NCI-H524 treated with DMSO at 0.1 percent for 48 hours (cell line): ENCODE data around the gene ADAMTS19.
"Not testable (repeated sequence)": the region's sequence is repeated elsewhere in the genome, so short reads cannot be mapped to it uniquely, and the experiment has no call there.

Experiments
- DNase-seq: peaks from one replicate; lab custom pipeline; 2025; lab: John Stamatoyannopoulos, UW

ADAMTS19 gene

DNA sequence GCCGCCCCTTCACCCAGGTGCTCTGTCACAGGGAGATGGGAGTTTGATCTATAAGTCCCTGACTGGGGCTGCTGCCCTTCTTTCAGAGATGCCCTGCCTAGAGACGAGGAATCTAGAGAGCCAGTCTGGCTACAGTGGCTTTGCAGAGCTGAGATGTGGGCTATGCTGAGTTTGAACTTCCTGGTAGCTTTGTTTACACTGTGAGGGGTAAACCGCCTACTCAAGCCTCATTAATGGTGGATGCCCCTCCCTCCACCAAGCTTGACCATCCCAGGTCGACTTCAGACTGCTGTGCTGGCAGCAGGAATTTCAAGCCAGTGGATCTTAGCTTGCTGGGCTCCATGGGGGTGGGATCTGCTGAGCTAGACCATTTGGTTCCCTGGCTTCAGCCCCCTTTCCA lies 124.4 kb downstream of the ADAMTS19 start:
- not testable (repeated sequence) for DNase-seq

DNA sequence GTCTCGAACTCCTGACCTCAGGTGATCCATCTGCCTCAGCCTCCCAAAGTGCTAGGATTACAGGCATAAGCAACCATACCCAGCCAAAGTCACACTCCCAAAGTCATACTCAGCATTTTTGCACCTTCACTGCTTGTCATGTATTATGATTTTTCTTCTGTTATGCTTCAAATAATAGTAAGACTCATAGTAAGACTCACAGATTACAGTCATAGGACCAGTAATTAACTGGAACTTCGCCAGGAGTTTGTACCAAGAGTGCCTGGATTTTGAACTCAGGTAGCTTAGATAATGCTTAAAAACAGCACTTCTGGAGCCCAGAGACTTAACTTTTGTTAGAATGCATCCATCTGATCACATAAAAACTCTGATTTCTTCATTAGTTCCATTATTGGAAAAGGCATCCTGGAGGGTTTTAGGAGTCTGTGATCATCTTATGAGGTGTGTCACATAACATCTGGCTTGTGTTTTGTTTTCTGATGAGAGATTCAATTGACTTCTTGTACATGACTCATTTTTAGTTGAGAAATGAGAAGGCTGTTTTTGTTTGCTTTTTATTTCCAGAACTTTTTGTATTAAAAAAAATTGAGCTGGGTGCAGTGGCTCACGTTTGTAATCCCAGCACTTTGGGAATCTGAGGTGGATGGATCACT lies 131.5 kb downstream of the ADAMTS19 start:
- no peak for DNase-seq

DNA sequence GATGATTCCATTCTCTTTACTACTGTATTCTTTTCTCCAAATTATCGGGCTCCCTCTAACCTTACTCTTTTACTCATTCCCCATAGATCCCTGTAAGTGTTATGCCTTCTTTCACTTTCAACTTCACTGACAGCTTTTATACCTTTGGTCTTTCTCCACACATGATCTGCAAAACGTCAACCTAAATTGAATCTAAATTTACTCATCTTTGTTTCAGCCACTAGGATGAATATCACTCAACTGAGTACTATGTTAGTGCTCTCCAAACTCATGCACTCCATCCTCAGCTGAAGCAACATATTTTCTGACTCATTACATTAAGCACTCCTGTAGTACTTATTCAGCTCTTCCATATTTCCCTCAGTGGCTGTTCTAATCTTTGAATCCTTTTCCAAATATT lies 133.4 kb downstream of the ADAMTS19 start:
- DNase-seq, result no peak

DNA sequence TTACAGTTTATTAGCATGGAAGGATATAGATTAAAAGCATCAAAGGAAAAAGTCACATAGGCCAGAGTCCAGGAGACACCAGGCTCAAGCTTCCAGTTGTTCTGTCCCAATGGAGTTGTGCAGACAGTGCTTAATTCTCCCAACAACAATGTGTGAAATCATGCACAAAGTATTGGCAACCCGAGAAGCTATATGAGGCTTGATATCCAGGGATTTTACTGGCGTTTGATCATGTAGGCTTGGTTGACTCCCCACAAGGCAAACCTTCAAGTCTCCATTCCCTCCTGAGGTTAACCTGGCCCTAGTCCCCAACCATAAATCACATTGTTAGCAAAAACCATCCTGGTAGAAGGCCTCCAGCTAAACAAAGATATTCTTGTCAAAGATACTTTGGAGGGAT lies 141.5 kb downstream of the ADAMTS19 start:
- DNase-seq, result no peak

DNA sequence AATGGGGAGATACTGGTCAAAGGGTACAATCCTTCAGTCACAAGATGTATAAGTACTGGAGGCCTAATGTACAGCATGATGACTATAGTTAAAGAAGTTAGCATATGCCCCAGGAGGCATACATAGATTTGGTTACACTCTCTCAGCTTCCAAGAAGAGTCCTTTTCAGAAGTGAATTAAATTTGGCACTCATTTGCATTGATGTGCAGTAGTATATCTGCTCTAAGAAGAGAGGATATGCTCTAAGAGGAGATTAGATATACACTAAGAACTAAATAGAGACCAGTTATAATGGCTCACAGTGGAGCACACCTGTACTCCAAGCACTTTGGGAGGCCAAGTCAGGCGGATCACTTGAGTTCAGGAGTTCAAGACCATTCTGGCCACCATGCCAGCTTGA lies 148.3 kb downstream of the ADAMTS19 start:
- no peak for DNase-seq

DNA sequence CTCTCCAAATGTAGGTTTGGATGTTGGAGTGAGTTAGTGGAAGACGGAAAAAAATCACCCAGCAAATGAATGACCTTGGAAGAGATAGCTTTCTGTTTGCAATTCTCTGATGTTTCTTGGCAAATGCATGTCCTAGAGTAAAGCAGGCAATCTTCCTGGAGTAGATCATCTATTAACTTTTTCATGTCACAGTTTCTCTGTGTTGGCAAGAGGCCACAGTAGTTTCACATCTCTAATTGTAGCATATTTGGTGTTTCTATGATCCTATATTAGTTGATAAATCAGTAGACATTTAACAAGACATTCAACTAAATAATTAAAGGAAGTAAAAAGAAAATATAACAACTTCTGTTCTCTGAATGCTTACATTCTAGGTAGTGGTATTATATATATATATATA lies 149.6 kb downstream of the ADAMTS19 start:
- DNase-seq, result no peak

DNA sequence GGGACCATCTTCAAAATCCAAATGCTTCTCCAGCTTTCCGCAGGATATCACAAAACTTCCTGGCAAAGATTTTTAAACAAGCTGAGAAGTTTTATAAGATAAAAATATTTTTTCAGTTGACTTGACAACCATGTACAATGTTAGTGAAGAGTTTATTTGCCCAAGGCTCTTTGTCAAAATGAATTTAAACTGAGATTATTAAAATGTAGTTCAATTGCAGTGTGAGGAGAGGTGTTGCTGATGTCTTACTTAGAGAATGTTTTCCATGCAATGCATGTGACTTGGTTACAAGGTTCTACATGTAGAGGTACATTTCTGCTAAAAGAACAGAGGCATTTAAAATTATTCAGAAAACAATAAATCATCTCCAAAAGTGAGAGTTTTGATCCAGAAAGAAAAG lies 156.4 kb downstream of the ADAMTS19 start:
- no peak for DNase-seq

DNA sequence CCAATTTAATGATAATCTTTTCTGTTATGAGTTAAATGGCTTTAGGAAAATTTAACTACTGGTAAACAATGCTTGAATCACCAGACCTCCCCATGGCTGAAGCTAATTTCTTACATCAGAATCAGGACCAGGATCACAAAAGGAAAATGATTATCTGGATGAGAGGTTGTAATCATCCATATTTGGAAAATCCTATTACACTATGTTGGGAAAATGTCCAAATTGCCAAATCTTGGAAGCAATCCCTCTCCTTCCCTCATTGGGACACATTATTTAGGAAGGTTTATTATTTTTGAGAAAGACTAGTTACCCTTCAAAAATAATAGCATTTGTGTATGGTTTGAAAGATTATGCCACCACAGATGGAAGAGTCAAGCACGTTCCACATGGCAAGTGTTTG lies 157.1 kb downstream of the ADAMTS19 start:
- DNase-seq, result no peak

DNA sequence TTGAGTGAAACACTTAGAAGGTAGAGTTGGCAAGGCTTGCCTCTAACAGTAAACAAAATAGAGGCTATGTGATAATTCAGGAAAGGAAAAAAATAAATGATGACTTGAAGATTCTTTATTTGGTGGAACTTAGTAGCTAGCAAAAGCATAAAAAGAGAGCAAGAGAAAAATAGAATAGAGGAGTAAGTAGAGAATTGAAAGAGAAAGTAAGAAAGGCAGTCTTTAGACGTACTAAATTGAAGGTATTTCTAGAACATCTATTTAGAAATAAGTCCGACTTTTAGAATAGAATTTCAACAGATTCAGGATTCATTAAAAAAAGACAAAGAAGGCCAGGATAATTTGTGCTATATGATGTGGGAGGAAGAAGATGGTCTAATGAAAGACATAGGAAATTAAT lies 159.7 kb downstream of the ADAMTS19 start:
- DNase-seq, result no peak

DNA sequence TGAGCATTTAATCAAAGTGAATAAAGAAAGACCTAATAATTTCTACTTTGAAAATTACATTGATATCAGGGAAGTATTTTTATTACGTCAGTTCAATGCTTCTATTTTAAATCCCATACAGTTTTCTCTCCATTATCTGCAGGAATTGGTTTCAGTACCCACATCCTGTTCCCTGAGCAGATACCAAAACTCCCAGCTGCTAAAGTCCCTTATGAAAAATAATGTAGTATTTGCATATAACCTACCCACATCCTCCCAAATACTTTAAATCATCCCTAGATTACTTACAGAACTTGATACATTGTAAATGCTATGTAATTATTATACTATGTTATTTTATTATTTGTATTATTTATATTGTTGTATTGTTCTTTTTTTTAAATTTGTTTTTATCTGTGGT lies 162.4 kb downstream of the ADAMTS19 start:
- DNase-seq, result no peak

DNA sequence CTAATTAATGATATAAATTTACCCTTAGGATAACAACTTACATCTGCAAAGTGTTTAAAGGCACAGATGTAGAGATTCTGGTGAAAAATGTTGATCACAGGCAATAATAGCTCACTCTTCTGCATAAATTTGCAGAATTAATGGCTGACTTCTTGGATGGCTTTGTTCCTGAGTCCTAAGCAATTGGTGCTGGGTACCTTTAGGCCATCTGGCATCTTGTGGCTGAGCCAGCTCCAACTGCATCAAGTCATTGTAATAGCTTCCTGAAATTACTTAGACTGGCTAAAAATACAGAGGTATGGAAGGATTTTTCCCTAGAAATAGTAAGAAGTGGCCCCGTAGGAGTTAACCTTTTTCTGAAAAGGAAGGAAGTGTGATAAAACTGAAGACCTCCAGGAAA lies 169.5 kb downstream of the ADAMTS19 start:
- DNase-seq, result no peak

DNA sequence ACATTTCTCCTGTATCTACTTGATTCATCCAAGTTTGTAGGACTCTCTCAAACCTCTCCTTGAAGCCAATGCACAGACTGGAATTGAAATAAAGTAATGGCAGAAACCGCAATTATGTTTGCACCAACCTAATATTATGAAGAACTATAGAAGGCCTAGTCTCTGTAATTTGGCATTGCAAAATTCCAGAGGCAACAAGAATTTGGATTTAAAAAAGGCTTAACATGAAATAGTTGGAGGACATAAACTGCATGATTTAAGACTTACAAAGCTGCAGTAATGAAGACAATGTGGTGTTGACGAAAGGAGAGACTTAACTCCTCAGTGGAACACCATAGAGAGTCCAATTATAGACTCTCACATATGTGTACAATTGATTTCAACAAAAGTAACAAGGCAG lies 170.0 kb downstream of the ADAMTS19 start:
- no peak for DNase-seq

DNA sequence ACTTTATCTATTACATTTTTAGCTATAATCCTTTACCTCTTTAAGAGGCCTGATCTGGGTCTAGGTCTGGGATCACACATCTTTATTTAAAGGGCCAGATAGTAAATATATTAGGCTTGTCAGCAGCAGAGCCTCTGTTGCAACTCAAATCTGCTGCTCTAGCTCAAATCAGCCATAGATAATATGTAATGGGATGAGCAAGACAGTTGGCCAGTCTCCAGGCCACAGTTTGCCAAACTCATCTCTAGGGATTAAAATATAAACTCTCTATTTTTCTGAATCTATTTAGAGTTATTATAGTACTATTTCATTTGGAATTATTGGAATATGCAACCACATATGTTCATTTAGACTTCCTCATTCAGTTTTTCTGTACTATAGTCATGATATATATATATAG lies 171.9 kb downstream of the ADAMTS19 start:
- no peak for DNase-seq

DNA sequence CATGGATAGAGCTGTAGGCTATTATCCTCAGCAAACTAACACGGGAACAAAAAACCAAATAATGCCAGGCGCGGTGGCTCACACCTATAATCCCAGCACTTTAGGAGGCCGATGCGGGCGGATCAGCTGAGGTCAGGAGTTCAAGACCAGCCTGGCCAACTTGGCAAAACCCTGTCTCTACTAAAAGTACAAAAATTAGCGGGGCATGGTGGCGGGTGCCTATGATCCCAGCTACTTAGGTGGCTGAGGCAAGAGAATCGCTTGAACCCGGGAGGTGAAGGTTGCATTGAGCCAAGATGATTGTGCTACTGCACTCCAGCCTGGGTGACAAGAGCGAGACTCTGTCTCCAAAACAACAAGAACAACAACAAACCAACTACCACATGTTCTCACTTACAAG lies 177.4 kb downstream of the ADAMTS19 start:
- DNase-seq, result not testable (repeated sequence)

DNA sequence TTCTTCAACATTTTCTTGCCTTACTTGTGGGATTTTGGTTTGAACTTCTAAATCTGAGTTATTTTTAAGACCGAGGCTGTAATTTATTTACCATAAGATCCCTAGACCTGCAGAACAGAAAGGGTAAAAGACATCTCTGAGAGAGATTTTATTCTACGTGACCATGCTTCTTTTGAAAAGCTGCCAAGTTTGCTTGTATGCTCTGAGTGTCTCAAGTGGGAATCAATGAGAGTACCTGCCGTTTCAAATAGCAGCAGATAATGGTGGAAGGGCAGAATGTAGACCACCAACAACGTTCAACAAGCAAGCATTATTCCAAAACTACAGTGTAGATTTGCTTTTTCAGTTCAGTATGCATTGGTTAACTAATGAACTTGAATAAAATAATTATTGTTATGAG lies 179.2 kb downstream of the ADAMTS19 start:
- DNase-seq, result no peak

DNA sequence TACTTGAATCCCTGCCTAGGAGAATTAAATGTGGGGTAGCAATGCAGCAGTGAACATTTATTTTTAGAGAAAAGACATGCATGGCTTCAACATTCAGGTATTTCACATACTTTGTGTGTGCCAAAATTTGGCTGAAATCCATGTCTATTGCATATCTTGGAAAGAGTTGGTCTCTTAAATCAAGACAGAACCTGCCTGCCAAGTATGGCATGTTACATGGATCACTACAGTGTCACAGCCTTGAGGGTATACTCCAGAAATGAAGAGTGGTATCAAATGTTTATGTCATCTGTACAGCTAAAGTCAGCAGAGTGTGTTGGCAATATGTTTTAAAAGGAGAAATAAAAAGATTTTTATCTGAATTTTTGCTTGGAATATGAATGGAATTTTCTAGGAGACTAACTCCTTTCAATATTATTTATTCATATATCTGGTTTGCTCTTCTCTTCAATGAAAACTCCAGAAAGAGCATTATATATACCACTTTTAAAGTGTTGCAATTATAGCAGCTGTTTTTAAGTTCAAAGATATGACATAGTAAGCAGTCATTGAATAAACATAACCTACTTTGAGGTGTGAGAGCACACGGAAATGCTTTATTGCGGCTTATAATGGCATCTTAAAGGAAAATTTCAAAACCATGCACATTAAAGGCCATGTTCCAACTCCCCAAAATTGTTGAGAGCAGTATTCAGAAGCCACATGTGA lies 192.4 kb downstream of the ADAMTS19 start:
- no peak for DNase-seq

DNA sequence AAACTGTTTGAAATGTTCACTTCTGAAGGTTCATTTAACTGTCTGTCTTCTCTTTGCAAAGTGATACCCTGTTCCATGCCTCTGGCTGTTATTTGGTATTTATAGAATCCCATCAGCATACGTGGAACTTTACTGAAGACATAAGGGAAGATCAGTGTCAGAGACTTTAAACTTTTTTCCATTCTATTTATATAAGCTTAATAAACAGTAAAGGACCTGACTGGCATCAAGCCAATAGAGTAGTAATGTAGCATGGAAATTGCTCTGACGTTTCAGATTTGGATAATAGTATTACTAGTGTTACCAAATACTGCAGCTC lies 192.9 kb downstream of the ADAMTS19 start:
- DNase-seq, result no peak

DNA sequence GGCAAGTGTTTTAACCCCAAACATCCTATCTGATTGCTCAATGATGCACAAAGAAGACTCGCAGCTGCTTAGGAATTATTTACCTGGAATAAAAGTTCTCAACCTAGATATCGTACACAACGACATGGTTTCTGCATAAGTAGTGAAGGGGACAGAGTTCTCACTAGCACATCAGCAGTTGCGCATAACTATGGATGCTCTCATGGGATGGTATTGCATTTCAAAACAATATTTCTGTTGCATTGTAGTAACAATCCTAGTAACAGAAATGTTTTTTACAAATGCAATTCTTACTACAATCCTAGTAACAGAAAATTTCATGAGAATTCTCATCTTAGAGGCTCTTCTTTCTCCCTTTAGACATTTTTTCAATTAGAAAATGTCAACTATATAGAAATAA lies 193.3 kb downstream of the ADAMTS19 start:
- no peak for DNase-seq

DNA sequence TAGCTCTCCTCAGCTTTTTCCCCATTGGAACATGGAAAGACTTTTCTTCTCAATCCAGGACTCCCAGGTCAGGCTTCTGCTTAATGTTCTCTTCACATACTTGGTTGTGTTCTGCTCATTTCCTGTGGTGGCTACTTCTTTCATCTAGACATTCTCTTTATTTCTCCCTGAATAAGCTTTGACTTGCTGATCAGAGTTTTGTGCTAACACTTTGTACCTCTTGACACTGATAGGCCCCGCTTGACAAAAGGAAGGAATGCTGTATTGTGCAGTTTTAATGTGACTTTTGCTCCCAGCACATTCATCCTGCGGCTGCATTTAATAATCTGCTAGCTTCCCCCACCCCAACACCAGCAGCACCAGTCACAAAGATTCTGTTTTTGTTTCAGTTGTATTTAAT lies 196.9 kb downstream of the ADAMTS19 start:
- DNase-seq, result no peak

DNA sequence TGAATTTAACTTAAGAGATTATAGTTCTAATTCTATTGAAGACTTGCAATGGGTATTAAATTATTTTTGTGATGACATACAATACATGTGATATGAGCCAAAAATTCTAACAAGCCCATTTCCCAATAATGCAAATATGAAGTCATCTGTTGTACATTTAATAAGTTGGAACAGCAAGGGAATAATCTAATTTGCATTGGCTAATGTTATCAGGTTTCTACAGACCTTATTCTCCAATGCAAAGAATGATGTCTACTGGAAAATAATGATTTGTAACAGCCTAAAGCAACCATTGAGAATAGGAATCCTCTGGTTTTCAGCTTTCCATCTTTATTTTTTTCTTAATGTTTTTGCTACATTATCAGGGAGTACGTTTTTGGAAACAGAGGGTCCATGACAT lies 198.7 kb downstream of the ADAMTS19 start:
- no peak for DNase-seq

DNA sequence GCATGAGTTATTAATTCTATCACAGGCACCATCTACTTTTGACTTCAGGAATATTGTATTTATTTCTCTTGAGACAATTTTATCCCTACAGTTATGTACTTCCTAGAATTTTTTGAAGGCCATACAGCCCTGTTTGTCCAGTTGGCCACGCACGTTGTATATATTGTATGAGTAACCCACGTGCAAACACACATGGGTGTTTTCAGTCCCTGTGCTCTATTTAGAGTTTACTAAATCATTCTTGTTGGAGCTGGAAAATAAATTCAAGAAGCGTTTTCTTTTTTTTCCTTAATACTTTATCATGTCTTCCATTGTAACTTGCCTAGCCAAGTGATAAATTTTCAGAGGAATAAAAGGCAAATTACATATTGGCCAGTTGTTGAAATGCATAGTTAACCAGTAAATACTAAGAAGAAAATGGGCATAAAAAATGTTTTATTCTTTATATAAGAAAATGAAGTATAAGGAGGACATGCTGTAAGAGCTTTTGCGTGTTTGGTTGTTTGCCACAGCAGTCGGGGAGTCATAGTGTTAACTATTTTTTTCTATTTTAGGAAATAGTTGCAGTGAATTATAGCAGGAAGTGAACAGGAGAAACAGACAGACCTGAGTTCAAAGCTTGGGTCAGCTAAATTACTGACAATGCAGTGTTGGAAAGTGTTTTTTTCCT lies 201.4 kb downstream of the ADAMTS19 start:
- DNase-seq, result no peak

DNA sequence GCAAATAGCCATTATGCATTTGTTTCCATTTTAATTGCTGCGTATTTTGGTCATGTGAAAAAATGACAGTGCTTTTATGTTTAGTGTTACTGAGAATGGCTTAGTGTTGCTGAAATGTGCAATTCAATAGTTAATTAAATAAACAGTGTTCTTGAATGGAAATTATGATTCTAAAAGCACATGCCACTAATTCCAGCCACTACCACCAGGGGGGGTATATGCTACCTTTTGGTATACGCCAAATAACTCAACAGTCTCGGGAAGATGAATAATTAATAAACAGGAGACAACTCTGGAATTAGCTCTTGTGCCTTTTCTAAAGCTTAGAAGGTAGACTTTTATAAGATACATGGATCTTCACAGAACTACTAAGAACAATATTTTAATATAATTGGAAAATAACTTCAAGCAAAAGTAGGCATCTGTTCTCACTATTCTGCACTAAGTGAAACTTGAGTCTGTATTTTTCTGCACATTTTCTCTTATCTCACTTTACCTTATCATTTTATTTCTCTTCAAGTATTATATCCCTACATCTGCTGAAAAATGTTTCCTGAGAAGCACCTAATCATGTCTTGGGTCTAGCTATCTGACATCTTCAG lies 204.3 kb downstream of the ADAMTS19 start:
- no peak for DNase-seq

DNA sequence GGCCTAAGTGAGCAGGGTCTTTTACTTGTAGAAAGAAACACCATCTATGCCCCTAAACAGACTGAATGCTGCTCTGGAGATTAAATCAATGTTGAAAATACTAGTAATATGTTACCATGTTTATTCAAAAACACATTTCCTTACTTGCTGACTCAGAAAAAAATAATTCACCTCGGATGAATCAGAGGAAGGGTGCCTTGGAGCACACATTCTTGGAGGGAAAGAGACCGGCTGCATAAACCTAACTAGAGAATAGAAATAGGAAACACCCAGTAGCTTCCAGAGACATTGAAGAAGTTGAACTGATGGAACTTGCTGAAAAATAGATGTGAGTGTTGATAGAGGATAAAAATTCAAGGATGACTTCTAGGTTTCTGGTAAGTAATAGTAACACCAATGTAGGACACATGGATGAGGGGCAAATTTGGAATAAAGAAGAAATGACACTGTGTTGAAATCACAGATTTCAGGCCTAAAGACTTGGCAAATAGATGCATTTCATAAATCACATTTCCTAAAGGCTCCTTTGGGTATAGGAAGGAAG lies 210.9 kb downstream of the ADAMTS19 start:
- DNase-seq, result no peak
